Thoracic aorta (tissue), 2 donors: ENCODE results near the gene CYFIP1. TPM values are rescaled to one million over a fixed set of nuclear protein-coding genes. Genes with fewer than 3 reads are reported as not detected.
A peak's percentile ranks its signal among the peaks of the same experiment; 100 is the strongest.

ENCODE experiments used
- ATAC-seq: fragments of 150-250 bp; one replicate; pipeline ENCODE4 v1.8.0; 2017; ENCODE audit warnings: low read depth; ENCODE audit not compliant: insufficient number of reproducible peaks, low FRiP score
- DNase-seq: peaks from one replicate; pipeline ENCODE4 v3.0.0-alpha.2; 2020; ENCODE audit warnings: low spot score
- H3K27ac ChIP-seq, 2 donors: fragments of 200-600 bp; sonication (generic); 1 replicate in 1 of 2; 2 replicates in 1 of 2; pipeline ENCODE4 v1.5.1; 2016; ENCODE audit warnings: mild to moderate bottlenecking in 2 of 2, moderate library complexity in 2 of 2
- H3K27me3 ChIP-seq: fragments of 200-600 bp; sonication (generic); replicated peaks from 2 replicates; pipeline ENCODE4 v1.6.0; 2016; ENCODE audit warnings: mild to moderate bottlenecking; ENCODE audit not compliant: insufficient read depth
- H3K36me3 ChIP-seq: fragments of 200-600 bp; sonication (generic); one replicate; pipeline ENCODE4 v1.5.1; 2016
- H3K4me1 ChIP-seq, 2 donors: fragments of 200-600 bp; sonication (generic); 1 replicate in 1 of 2; 2 replicates in 1 of 2; pipeline versions ENCODE4 v1.5.1 to v1.6.0; 2016; ENCODE audit warnings: low read depth in 2 of 2, mild to moderate bottlenecking in 1 of 2; ENCODE audit not compliant: control insufficient read depth in 1 of 2
- H3K4me3 ChIP-seq: fragments of 200-600 bp; sonication (generic); 2 replicates; pipeline ENCODE4 v1.5.1; 2016; ENCODE audit warnings: mild to moderate bottlenecking
- H3K9me3 ChIP-seq: fragments of 200-600 bp; sonication (generic); 2 replicates; pipeline ENCODE4 v1.5.1; 2016
- total RNA-seq, 2 donors: library from RNA; depleted of rRNA; stranded (reverse); fragments of >200 nt; gene quantifications; one replicate each; pipeline versions ENCODE4 v1.1.0 to v1.2.3, GENCODE V29; 2016
- TF ChIP-seq, protein P1 (sequence below): fragments of 200-600 bp; sonication (generic); IDR thresholded peaks from one replicate; pipeline ENCODE4 v1.5.1; 2019; ENCODE audit warnings: antibody characterized with exemption

CYFIP1 gene
- total RNA-seq, 2 donors from 2014 or later = 112 to 150 TPM

GRCh38 chr15:22942877-22943276 lies 37.3 kb downstream of the CYFIP1 start:
- no peak overlapping the region for H3K4me3 ChIP-seq
- TF ChIP-seq, protein P1, sequence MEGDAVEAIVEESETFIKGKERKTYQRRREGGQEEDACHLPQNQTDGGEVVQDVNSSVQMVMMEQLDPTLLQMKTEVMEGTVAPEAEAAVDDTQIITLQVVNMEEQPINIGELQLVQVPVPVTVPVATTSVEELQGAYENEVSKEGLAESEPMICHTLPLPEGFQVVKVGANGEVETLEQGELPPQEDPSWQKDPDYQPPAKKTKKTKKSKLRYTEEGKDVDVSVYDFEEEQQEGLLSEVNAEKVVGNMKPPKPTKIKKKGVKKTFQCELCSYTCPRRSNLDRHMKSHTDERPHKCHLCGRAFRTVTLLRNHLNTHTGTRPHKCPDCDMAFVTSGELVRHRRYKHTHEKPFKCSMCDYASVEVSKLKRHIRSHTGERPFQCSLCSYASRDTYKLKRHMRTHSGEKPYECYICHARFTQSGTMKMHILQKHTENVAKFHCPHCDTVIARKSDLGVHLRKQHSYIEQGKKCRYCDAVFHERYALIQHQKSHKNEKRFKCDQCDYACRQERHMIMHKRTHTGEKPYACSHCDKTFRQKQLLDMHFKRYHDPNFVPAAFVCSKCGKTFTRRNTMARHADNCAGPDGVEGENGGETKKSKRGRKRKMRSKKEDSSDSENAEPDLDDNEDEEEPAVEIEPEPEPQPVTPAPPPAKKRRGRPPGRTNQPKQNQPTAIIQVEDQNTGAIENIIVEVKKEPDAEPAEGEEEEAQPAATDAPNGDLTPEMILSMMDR = no peak
- peaks cover 36% of the 10 kb centered on the region for H3K36me3 ChIP-seq
- H3K4me1 ChIP-seq = peaks cover 0 to 10% of the 10 kb centered on the region in 2 donors
- DNase-seq = no peak
- no peaks in the 10 kb centered on the region for H3K27me3 ChIP-seq
- H3K27ac ChIP-seq = no peak overlapping the region
- ATAC-seq = no peak
- H3K9me3 ChIP-seq = no peaks in the 10 kb centered on the region

DNA sequence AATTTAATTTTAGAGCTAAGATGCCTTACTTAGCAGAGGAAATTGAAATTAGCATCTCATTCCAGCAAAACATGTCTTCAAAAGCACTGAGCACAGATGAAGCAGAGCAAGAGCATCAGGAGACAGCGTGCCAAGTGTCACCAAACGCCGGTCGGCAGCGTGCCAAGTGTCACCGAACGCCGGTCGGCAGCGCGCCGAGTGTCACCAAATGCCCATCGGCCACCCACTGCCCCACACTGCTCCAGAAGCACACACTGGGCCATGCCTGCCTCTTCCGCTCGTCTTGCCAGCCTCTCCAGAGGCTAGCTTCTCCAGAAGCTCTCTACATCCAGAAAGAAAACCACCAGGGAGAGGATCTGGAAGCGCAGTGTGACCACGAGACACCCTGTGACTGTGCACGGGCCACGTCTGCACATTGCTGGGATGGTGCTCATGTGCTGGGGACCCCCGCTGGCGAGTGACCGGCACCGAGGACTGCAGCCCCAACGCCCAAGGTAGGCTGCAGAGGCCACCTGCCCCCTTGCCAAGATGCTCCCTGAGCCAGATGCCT lies 37.8 kb downstream of the CYFIP1 start:
- DNase-seq = no peak
- Histone ChIP-seq H3K27ac (no peak overlapping the region), H3K4me3 (no peak overlapping the region), H3K9me3 (no peaks in the 10 kb centered on the region), H3K36me3 (peaks cover 36% of the 10 kb centered on the region), H3K27me3 (no peaks in the 10 kb centered on the region), H3K4me1 (peaks cover 0 to 5% of the 10 kb centered on the region in 2 donors)
- no peak for ATAC-seq
- TF ChIP-seq, protein P1 = no peak

- Histone ChIP-seq H3K4me3 (no peak overlapping the region), H3K4me1 (peaks cover 0 to 3% of the 10 kb centered on the region in 2 donors), H3K27ac (no peak overlapping the region), H3K9me3 (no peaks in the 10 kb centered on the region), H3K36me3 (peaks cover 48% of the 10 kb centered on the region), H3K27me3 (no peaks in the 10 kb centered on the region)
- TF ChIP-seq, protein P1 = no peak
- ATAC-seq = no peak
- DNase-seq = no peak
Observed at GRCh38 chr15:22941179-22941578, 39.0 kb downstream of the CYFIP1 start.

DNA sequence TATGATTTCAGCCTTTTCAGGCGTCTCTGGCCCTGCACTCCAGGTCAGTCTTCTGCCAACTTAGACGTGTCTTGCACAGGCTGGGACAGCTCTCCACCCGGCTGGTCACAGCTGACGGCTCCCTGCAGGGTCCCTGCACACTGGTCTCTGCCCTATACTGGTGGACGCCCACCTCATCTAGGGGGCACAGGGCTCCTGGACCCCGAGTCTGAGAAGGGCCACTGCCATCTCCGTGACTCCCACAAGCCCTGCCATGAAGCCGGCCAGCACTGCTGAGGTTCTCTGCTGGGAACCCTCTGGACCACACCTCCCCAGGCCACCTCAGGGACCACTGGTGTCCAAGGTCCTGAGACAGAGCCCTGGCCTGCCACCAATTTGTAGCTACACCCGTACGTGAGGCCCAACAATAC lies 40.5 kb downstream of the CYFIP1 start:
- H3K27me3 ChIP-seq = no peaks in the 10 kb centered on the region
- no peak overlapping the region for H3K27ac ChIP-seq
- TF ChIP-seq, protein P1 = no peak
- H3K36me3 ChIP-seq = peaks cover 51% of the 10 kb centered on the region
- no peak for ATAC-seq
- no peak overlapping the region for H3K4me3 ChIP-seq
- no peaks in the 10 kb centered on the region for H3K9me3 ChIP-seq
- peaks cover 0 to 3% of the 10 kb centered on the region in 2 donors for H3K4me1 ChIP-seq
- no peak for DNase-seq

DNA sequence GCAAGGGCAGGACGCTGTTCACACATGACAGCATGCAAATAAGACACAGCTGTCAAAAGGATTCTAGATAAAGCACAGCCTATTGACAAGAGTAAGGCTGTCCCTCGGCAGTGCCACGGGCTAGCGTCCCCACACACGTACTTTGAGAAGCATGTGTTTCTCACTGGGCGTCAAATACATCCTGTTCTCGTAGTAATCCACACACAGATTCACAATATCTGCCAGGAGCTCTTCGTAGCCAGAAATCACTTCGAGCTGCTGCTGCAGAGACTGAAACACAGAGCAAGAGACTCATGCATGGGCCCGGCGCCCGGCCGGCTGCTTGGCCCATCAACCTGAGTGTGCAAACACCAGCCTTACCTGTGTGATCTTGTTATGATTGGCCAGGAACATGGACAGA lies 41.1 kb downstream of the CYFIP1 start:
- Histone ChIP-seq H3K27me3 (no peaks in the 10 kb centered on the region), H3K9me3 (no peaks in the 10 kb centered on the region), H3K4me3 (no peak overlapping the region), H3K27ac (peak overlapping the region in 1 of 2 donors; percentile 19), H3K4me1 (peaks cover 0 to 3% of the 10 kb centered on the region in 2 donors), H3K36me3 (peaks cover 45% of the 10 kb centered on the region)
- no peak for DNase-seq
- TF ChIP-seq, protein P1 = no peak
- ATAC-seq = no peak
